ENCODE measurements around the gene HOXA1.

HOXA1 gene

GRCh38 chr7:27105301-27106031 is 9.7 kb upstream of the HOXA1 start:
- no peak for DNase-seq (ENCODE audit: low spot score)

DNA sequence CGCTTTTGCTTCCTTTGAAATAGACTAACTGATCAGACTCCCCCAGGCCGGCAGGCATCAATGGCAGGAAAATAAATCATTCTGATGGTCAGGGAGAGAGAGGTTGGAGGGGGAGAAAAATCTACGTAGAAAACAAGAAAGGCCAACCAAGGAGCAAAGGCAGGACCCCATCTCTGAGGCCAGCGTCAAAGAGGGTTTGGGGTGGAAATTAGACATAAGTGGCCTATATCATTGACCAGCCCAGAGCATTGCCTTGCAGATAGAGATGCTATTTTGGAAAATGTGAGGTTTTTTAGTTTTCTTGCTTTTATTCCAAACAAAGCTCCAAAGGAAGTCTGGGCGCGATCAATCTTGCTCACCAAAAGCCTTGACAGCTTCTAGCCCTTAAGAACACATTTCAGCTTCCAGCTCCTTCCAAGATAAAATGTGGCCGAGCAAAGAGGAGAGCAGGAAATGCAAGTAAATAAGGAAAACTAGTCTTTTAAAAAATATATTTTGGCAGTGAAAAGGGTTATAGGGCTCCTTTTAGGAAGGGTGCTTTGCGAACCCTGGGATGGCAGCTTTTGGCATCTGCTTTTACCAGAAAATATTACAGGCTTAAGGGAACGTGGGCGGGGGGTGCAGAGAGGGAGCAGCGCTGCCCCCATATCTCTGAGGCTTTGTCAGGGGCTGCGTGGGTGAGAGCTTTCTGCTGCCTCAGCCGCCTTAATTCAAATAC is 8.7 kb upstream of the HOXA1 start:
- no peak for DNase-seq (ENCODE audit: low spot score)

GRCh38 chr7:27103489-27104226 is 7.9 kb upstream of the HOXA1 start:
- no peak for DNase-seq (ENCODE audit: low spot score)

GRCh38 chr7:27102581-27103442 is 7.0 kb upstream of the HOXA1 start, which contains the start of gene HOXA2:
Gene HOXA2, minus strand, starts transcription at chr7:27102683. Its CDS starts 183 bp downstream, at chr7:27102500.
- no peak for DNase-seq (ENCODE audit: low spot score)

- no peak for DNase-seq (ENCODE audit: low spot score)
Measured at GRCh38 chr7:27101957-27102580, 6.3 kb upstream of the HOXA1 start.

DNA sequence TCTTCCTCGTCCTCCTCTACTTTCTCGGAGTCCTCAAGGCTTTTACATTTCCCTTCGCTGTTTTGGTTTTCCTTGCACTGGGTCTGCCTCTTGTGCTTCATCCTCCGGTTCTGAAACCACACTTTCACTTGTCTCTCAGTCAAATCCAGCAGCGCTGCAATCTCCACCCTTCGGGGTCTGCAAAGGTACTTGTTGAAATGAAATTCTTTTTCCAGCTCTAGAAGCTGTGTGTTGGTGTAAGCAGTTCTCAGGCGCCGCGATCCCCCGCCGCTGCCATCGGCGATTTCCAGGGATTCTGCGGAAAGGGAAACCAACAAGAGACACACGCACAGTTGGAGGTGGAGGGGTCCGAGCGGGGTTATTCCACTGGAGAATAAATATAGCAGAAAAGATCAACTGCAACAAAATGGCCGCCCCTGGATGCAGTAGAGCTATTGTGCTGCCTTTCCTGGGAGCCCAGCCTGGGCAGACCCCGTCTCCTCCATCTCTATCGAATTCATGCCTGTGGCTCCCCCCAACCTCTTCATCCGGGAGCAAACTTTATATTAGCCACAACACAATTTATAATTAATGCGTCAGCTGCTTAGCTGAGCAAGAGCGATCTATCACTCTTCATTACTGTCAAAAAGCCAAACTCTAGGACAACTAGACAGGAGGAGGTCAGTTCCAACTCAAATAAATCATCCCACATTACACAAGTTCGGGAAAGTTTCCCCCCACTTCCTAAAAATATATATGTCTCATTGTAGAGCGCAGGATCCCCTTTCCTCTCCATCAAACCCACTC is 5.6 kb upstream of the HOXA1 start:
- DNase-seq (ENCODE audit: low spot score), result no peak

- DNase-seq (ENCODE audit: low spot score), result no peak
Measured at GRCh38 chr7:27100694-27101170, 4.9 kb upstream of the HOXA1 start.

GRCh38 chr7:27099453-27100370 is 3.9 kb upstream of the HOXA1 start:
- DNase-seq (ENCODE audit: low spot score), result no peak

DNA sequence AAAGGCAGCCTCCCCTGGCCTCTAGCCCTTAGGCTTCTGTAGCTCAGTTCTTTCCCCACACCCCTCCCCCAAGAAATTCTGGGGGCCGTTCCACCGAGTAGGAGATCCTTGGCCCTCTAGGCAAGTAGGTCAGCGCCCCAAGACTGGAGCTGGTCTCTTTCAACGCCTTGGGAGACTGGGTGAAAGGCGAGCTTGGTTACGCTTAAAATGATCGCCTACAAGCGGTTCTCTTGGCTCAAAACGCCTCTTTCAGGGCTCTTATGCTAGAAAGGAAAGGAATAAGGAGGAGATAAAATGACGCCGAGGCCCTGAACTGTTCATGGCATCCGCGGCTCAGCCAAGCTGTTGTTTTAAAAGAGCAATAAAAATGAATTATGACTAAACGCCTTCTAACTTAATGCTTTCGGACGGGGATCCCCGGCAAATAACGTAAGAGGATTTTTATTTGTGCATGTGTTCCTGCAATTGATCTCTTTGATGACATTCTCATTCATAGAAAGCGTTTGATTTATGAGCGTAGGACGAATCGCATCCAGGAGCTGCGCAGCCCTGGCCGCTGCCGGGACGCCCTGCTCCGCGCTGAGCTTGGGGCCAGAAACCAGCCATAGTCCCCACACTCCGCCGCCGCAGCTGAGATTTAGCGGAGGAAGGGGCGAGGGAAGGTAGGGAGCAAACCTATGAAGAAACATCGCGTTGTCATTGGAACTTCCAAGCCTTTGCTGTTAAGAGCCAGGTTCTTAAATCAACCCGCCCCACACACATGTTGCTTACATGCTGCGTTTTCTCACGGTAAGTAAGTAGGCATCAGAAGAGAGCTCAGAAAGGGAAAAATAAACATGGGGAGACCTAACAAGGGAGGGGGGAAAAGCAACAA is 3.0 kb upstream of the HOXA1 start:
- no peak for DNase-seq (ENCODE audit: low spot score)

- no peak for DNase-seq (ENCODE audit: low spot score)
Measured at GRCh38 chr7:27097686-27098577, 2.1 kb upstream of the HOXA1 start.

GRCh38 chr7:27096768-27097514 is 1.1 kb upstream of the HOXA1 start:
- DNase-seq (ENCODE audit: low spot score), result no peak

DNA sequence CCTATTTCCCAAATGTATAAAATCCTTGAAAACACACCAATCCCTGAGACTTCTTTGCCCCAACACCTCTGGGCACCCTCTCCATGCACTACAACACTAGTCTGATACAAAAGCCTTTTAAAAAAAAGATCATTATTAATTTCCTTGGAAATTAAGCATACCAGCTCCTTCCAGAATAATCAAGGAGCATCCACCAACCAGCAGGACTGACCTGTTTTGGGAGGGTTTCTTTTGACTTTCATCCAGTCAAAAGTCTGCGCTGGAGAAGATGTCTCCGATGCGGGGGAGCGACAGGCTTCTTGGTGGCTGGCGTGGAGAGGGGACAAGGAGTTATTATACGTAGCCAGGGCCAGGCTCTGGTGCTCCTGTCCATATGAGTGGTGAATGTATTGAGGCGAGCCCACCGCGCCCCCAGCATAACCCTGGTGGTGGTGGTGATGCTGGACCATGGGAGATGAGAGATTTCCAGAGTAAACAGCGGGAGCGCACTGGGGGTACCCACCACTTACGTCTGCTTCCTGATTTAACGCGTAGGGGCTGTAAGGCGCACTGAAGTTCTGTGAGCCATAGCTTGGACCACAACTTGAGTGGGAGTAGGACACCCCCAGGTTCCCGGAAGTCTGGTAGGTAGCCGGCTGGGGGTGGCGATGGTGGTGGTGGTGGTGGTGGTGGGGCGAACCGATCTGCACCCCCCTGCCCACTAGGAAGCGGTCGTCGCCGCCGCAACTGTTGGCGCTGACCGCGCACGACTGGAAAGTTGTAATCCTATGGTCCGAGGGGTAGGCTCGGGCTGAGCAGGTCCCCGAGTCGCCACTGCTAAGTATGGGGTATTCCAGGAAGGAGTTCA is 527 bp downstream of the HOXA1 start:
- no peak for DNase-seq (ENCODE audit: low spot score)

DNA sequence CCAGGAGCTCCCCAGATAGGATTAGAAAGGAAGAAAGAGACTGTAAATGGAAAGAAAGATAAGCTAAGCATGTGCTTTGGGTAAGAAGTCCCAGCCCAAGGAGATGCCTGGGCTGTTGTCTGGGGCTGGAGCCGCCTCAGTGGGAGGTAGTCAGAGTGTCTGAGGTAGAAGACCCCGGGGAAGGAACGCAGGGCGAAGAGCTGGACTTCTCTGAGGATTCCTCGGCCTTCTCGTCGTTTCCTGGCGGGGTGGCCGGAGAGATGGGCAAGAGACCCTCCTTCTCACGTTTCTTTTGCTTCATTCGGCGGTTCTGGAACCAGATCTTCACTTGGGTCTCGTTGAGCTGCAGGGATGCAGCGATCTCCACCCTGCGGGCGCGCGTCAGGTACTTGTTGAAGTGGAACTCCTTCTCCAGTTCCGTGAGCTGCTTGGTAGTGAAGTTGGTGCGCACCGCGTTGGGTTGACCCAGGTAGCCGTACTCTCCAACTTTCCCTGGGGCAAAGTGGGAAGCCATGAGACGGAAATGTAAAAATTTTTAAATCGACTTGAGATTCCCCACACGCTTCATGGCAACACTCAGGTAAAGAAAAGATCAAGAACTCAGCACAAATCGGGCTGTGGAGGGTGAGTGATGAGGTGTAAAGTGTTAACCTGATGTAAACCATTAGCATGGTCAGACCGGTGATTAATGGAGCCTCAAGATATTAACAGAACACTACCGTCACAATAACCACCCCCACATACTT is 1.3 kb downstream of the HOXA1 start:
- DNase-seq (ENCODE audit: low spot score), result no peak

DNA sequence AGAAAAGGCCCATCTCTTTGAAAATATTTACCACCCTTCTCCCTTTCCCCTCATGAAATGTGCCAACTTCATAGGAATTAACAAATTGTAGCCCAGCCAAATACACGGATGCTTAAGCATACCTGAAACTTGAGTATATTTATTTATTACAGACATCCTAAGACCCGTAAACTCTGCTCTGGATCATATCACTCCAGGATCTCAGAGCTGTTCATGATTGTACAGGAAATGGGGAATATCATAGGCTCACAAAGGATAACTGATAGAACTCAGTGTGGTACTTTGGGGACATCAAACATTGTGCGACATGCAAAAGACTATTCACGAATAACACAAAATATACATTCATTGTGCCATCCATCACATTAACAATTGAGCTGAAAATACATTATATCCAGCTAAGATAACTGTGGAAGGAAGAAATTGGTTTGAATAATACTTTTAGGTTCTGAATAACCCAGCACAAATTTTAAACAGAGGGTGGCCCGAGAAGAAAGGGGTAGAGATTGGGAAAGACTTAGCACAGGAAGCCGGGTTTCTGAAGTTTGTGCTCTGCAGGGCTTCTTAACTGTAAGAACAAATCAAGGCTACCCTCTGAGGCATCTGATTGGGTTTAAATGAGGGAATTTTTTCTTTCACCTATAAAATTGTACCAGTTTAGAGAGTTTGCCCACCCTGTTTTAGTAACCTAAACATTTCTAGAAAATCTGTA is 2.5 kb downstream of the HOXA1 start:
- no peak for DNase-seq (ENCODE audit: low spot score)

DNA sequence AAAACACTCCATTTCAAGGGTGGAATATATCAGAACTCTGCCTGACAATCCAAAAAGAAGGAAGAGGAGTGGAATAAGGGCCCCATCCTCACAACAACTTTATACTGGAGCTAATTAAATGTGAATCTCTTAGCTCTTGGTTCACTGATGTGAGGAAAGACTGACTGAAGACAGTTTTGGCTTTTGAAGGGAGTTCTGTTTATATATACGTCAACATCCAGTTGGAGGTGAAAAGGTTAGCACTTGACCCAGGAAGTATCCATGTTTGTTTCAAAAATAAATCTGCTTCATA is 3.0 kb downstream of the HOXA1 start:
- DNase-seq (ENCODE audit: low spot score), result no peak
